Psoas muscle (tissue), 8 donors: Measurements from ENCODE around the gene ETNK1. TPM values are rescaled to one million over a fixed set of nuclear protein-coding genes. Genes with fewer than 3 reads are reported as not detected.
A peak's percentile ranks its signal among the peaks of the same experiment; 100 is the strongest.

Source experiments
- ATAC-seq, 4 donors: fragments of 200-7000 bp; cut with Tn5 transposase; one replicate each; pipeline ENCODE4 v1.9.1; 2020; ENCODE audit warnings: moderate library complexity in 3 of 4, mild to moderate bottlenecking in 2 of 4
- DNase-seq, 2 donors: peaks; one replicate each; pipeline ENCODE4 v3.0.0-alpha.2; 2020
- H3K27ac ChIP-seq: fragments of 200-600 bp; one replicate; pipeline ENCODE4 v1.8.0; 2022
- H3K27me3 ChIP-seq, 3 donors: fragments of 200-600 bp in 1 of 3; one replicate each; pipeline versions ENCODE4 v1.6.1 to v1.8.0; 2013 to 2022; ENCODE audit warnings: low read length in 2 of 3, mild to moderate bottlenecking in 2 of 3, moderate library complexity in 1 of 3; ENCODE audit not compliant: insufficient read depth in 3 of 3
- H3K36me3 ChIP-seq, 2 donors: fragments of 200-600 bp in 1 of 2; one replicate each; pipeline versions ENCODE4 v1.6.1 to v1.8.0; 2013 to 2022; ENCODE audit warnings: low read depth in 1 of 2, mild to moderate bottlenecking in 1 of 2, moderate library complexity in 1 of 2; ENCODE audit not compliant: insufficient read depth in 1 of 2
- H3K4me1 ChIP-seq: fragments of 200-600 bp; one replicate; pipeline ENCODE4 v1.8.0; 2022
- H3K4me3 ChIP-seq: fragments of 200-600 bp; one replicate; pipeline ENCODE4 v1.8.0; 2022; ENCODE audit warnings: mild to moderate bottlenecking
- H3K9me3 ChIP-seq: fragments of 200-600 bp; one replicate; pipeline ENCODE4 v1.8.0; 2022
- CTCF ChIP-seq: fragments of 200-600 bp; IDR thresholded peaks from one replicate; pipeline ENCODE4 v1.8.0; 2022; ENCODE audit warnings: antibody characterized with exemption
- WGBS, 3 donors: extraction: QIAGEN DNeasy Blood & Tissue Kit; methylation state at CpG; one replicate each; pipeline versions ENCODE4 v1.1.6 to v1.1.7; 2013; 5-methylcytosine and 5-hydroxymethylcytosine counted together
- intact Hi-C, 2 donors: fragments of 100-400 bp; cut with DNase I; formaldehyde crosslinking; loops; one replicate each; pipeline versions ENCODE4 v1.11.0 to v1.14.2; 2022
- polyA plus RNA-seq, 3 donors: library from polyadenylated mRNA; stranded (reverse); fragments of 200-250 nt; gene quantifications; one replicate each; pipeline ENCODE4 v1.2.3, GENCODE V29; 2013
- total RNA-seq, 4 donors: library from RNA; stranded (reverse); fragmentation: NEBNext Ultra II Directional in 2 of 4; extraction: Animal tissue kit (Norgen Biotek cat#: 25700) in 2 of 4; gene quantifications; one replicate each; pipeline versions ENCODE4 v1.2.1 to v1.2.4, GENCODE V29; 2021 to 2023
- donor health status: healthy with polysubstance abuse.
- donor health status: DM: no; HTN: no; CAD: no; lungs with moderate emphysema.
- donor health status: Bipolar disorder and iron deficiency.
- donor health status: healthy.
- donor health status: DM: yes; HTN: yes; CAD: no.
- donor health status: DM: no; HTN: no; CAD: no.
- donor health status: DM: no; HTN: no; CAD: no.
- donor health status: DM: yes; HTN: yes; CAD: no.

ETNK1 gene
- total and polyA plus RNA-seq, 7 donors: 2.6 to 13.2 (median 8.7) TPM

- no peaks in the 10 kb centered on the region for H3K4me1 ChIP-seq
- no peak overlapping the region for H3K27ac ChIP-seq
- intact Hi-C loops: no loop called here
- no peak for ATAC-seq
- DNase-seq: no peak
- no peaks in the 10 kb centered on the region for H3K9me3 ChIP-seq
- 96 to 98% (median 97%) methylated on average over 6 of the region's 6 CpGs for WGBS, 3 donors
- peaks cover 0 to 67% of the 10 kb centered on the region in 2 donors for H3K36me3 ChIP-seq
- H3K4me3 ChIP-seq: no peak overlapping the region
- no peaks in the 10 kb centered on the region for H3K27me3 ChIP-seq
- TF ChIP-seq CTCF: no peak
These were observed 53.0 kb downstream of the ETNK1 start for GRCh38 chr12:22677781-22678574.

GRCh38 chr12:22682663-22683062, 57.7 kb downstream of the ETNK1 start:
- Histone ChIP-seq H3K27me3 (no peaks in the 10 kb centered on the region), H3K4me3 (no peak overlapping the region), H3K27ac (no peak overlapping the region), H3K9me3 (no peaks in the 10 kb centered on the region), H3K36me3 (peaks cover 0 to 44% of the 10 kb centered on the region in 2 donors), H3K4me1 (no peaks in the 10 kb centered on the region)
- WGBS, 3 donors: 89 to 91% (median 89%) methylated on average over 2 of the region's 2 CpGs
- TF ChIP-seq CTCF: no peak
- no peak for ATAC-seq
- intact Hi-C loops: no loop called here
- no peak for DNase-seq

- no peak overlapping the region for H3K27ac ChIP-seq
- TF ChIP-seq CTCF: no peak
- H3K9me3 ChIP-seq: no peaks in the 10 kb centered on the region
- H3K4me3 ChIP-seq: no peak overlapping the region
- DNase-seq (no peak), ATAC-seq (no peak)
- H3K4me1 ChIP-seq: no peaks in the 10 kb centered on the region
- 88 to 95% (median 90%) methylated on average over 1 of the region's 1 CpG for WGBS, 3 donors
- intact Hi-C loops: no loop called here
- H3K27me3 ChIP-seq: no peaks in the 10 kb centered on the region
- peaks cover 0 to 39% of the 10 kb centered on the region in 2 donors for H3K36me3 ChIP-seq
These were observed 58.2 kb downstream of the ETNK1 start for GRCh38 chr12:22683131-22683530.

GRCh38 chr12:22684140-22685118, 59.5 kb downstream of the ETNK1 start:
- DNase-seq (no peak), ATAC-seq (no peak)
- H3K36me3 ChIP-seq: peaks cover 0 to 27% of the 10 kb centered on the region in 2 donors
- no peaks in the 10 kb centered on the region for H3K9me3 ChIP-seq
- no peak overlapping the region for H3K27ac ChIP-seq
- intact Hi-C loops: no loop called here
- no peaks in the 10 kb centered on the region for H3K4me1 ChIP-seq
- no peaks in the 10 kb centered on the region for H3K27me3 ChIP-seq
- no peak overlapping the region for H3K4me3 ChIP-seq
- peak; percentile 49 for TF ChIP-seq CTCF
- 71 to 80% (median 73%) methylated on average over 5 of the region's 5 CpGs for WGBS, 3 donors
